Spleen (tissue), 11 donors: Measurements from ENCODE around the gene ATP2B2. TPM values are rescaled to one million over a fixed set of nuclear protein-coding genes. Genes with fewer than 3 reads are reported as not detected.

ENCODE experiments used
- DNase-seq: peaks from one replicate; pipeline ENCODE4 v3.0.0-alpha.2; 2020
- H3K27ac ChIP-seq, 8 donors: fragments of 200-600 bp; sonication (generic) in 7 of 8; 1 replicate in 4 of 8; 2 replicates in 4 of 8; pipeline versions ENCODE4 v1.5.0 to v1.8.0; 2016 to 2021; ENCODE audit warnings: inconsistent platforms in 4 of 8, mild to moderate bottlenecking in 4 of 8, moderate library complexity in 1 of 8
- H3K27me3 ChIP-seq, 7 donors: fragments of 200-600 bp; sonication (generic) in 6 of 7; replicated peaks in 1 of 7; 1 replicate in 4 of 7; 2 replicates in 3 of 7; pipeline versions ENCODE4 v1.5.0 to v1.8.0; 2016 to 2021; ENCODE audit warnings: inconsistent platforms in 3 of 7, mild to moderate bottlenecking in 1 of 7
- H3K36me3 ChIP-seq, 6 donors: fragments of 200-600 bp; sonication (generic) in 5 of 6; 1 replicate in 4 of 6; 2 replicates in 2 of 6; pipeline versions ENCODE4 v1.5.0 to v1.8.0; 2016 to 2021; ENCODE audit warnings: inconsistent platforms in 2 of 6
- H3K4me1 ChIP-seq, 6 donors: fragments of 200-600 bp; sonication (generic) in 5 of 6; 1 replicate in 3 of 6; 2 replicates in 3 of 6; pipeline versions ENCODE4 v1.5.0 to v1.8.0; 2016 to 2021; ENCODE audit warnings: inconsistent platforms in 3 of 6
- H3K4me3 ChIP-seq, 8 donors: fragments of 200-600 bp; sonication (generic) in 7 of 8; 1 replicate in 4 of 8; 2 replicates in 4 of 8; pipeline versions ENCODE4 v1.5.0 to v1.8.0; 2016 to 2021; ENCODE audit warnings: inconsistent platforms in 4 of 8, mild to moderate bottlenecking in 4 of 8, moderate library complexity in 2 of 8
- H3K9me3 ChIP-seq, 8 donors: fragments of 200-600 bp; sonication (generic) in 7 of 8; 1 replicate in 4 of 8; 2 replicates in 4 of 8; pipeline versions ENCODE4 v1.5.0 to v1.8.0; 2016 to 2021; ENCODE audit warnings: inconsistent platforms in 4 of 8
- POLR2A ChIP-seq, 3 donors: fragments of 450-650 bp; IDR thresholded peaks; one replicate each; pipeline ENCODE4 v1.5.1; 2017; ENCODE audit warnings: antibody characterized with exemption in 3 of 3, mild to moderate bottlenecking in 1 of 3
- POLR2AphosphoS5 ChIP-seq, 3 donors: sonication (generic); formaldehyde crosslinking; IDR thresholded peaks; one replicate each; pipeline ENCODE4 v1.5.1; 2017; ENCODE audit warnings: antibody characterized with exemption in 3 of 3
- WGBS, 5 donors: extraction: QIAGEN DNeasy Blood & Tissue Kit in 3 of 5; methylation state at CpG; one replicate each; pipeline versions ENCODE4 v1.1.5 to v1.1.7; 2013 to 2018; 5-methylcytosine and 5-hydroxymethylcytosine counted together
- intact Hi-C: fragments of 100-400 bp; cut with DNase I; formaldehyde crosslinking; loops from one replicate; pipeline ENCODE4 v1.15.0; 2023; ENCODE audit warnings: low total_unique reads
- polyA plus RNA-seq, 3 donors: library from polyadenylated mRNA; stranded (reverse); fragments of 200-250 nt; gene quantifications; one replicate each; pipeline ENCODE4 v1.2.1, GENCODE V29; 2013
- total RNA-seq, 7 donors: library from RNA; depleted of rRNA in 3 of 7; stranded (reverse); fragments of >200 nt in 3 of 7; fragmentation: NEBNext Ultra II Directional in 4 of 7; extraction: Animal tissue kit (Norgen Biotek cat#: 25700) in 4 of 7; gene quantifications; one replicate each; pipeline versions ENCODE4 v1.1.0 to v1.2.1, GENCODE V29; 2016 to 2021
- TF ChIP-seq, protein P1 (sequence below), 11 experiments: fragments of 200-600 bp in 7 of 11; fragments of 450-650 bp in 4 of 11; sonication (generic) in 4 of 11; IDR thresholded peaks in 8 of 11; conservative IDR thresholded peaks in 3 of 11; 1 replicate in 7 of 11; 2 replicates in 4 of 11; pipeline versions ENCODE4 v1.4.0 to v1.8.0; 2016 to 2021; ENCODE audit warnings: antibody characterized with exemption in 11 of 11, inconsistent platforms in 4 of 11, mild to moderate bottlenecking in 1 of 11
- donor health status: healthy with polysubstance abuse.
- donor health status: DM: no; HTN: no; CAD: no; lungs with moderate emphysema.
- donor health status: DM: no; HTN: no; CAD: no.
- donor health status: Bipolar disorder and iron deficiency.
- donor health status: healthy.
- donor health status: DM: no; HTN: no; CAD: no.
- donor health status: DM: yes; HTN: yes; CAD: no.

ATP2B2 gene
- total and polyA plus RNA-seq, 10 donors: 0.02 to 1.5 (median 0.24) TPM; not detected in 2

DNA sequence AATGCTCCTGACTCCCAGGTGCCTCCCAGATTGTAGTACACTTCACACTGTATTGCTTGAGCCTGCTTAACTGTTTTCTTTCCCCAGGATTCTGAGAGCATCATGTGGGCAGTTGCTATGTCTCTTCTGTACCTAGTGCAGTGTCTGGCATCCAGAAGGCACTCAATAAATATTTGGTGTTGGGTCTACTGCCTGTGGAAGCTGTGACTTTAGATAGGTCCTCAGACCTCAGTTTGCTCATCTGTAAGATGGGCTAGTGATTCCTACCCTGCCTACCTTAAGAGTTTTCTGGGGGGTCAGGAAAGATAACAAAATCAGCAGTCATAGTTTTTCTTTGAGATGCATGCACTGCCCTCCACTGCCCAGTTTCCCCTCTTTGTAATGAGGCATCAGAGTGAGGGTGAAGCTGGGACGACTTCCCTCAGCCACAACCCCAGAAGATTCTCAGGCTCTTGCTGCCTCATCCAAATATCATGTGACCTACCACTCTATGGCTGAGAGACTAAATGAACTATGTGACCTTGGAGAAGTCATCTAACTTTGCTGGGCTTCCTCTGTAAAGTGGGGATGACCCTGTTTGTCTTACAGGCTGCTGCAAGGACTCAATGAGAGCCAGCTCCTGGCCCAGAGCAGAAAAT is 50.4 kb downstream of the ATP2B2 start:
- H3K27ac ChIP-seq: no peak overlapping the region
- no peaks in the 10 kb centered on the region for H3K36me3 ChIP-seq
- no peaks in the 10 kb centered on the region for H3K9me3 ChIP-seq
- TF ChIP-seq POLR2A (IDR thresholded peaks at IDR 0.05): no peak
- TF ChIP-seq, protein P1, sequence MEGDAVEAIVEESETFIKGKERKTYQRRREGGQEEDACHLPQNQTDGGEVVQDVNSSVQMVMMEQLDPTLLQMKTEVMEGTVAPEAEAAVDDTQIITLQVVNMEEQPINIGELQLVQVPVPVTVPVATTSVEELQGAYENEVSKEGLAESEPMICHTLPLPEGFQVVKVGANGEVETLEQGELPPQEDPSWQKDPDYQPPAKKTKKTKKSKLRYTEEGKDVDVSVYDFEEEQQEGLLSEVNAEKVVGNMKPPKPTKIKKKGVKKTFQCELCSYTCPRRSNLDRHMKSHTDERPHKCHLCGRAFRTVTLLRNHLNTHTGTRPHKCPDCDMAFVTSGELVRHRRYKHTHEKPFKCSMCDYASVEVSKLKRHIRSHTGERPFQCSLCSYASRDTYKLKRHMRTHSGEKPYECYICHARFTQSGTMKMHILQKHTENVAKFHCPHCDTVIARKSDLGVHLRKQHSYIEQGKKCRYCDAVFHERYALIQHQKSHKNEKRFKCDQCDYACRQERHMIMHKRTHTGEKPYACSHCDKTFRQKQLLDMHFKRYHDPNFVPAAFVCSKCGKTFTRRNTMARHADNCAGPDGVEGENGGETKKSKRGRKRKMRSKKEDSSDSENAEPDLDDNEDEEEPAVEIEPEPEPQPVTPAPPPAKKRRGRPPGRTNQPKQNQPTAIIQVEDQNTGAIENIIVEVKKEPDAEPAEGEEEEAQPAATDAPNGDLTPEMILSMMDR (IDR thresholded peaks at IDR 0.05 in 8 of 11, conservative IDR thresholded peaks at IDR 0.05 in 3 of 11): no peak
- TF ChIP-seq POLR2AphosphoS5 (IDR thresholded peaks at IDR 0.05): no peak
- H3K4me1 ChIP-seq: peaks cover 0 to 6% (median 0%) of the 10 kb centered on the region in 6 donors
- no peak for DNase-seq
- intact Hi-C loops: no loop called here
- H3K27me3 ChIP-seq: peaks cover 0 to 11% (median 0%) of the 10 kb centered on the region in 7 donors
- 0 to 43% (median 0%) methylated on average over 1 of the region's 1 CpG for WGBS, 5 donors
- no peak overlapping the region for H3K4me3 ChIP-seq

DNA sequence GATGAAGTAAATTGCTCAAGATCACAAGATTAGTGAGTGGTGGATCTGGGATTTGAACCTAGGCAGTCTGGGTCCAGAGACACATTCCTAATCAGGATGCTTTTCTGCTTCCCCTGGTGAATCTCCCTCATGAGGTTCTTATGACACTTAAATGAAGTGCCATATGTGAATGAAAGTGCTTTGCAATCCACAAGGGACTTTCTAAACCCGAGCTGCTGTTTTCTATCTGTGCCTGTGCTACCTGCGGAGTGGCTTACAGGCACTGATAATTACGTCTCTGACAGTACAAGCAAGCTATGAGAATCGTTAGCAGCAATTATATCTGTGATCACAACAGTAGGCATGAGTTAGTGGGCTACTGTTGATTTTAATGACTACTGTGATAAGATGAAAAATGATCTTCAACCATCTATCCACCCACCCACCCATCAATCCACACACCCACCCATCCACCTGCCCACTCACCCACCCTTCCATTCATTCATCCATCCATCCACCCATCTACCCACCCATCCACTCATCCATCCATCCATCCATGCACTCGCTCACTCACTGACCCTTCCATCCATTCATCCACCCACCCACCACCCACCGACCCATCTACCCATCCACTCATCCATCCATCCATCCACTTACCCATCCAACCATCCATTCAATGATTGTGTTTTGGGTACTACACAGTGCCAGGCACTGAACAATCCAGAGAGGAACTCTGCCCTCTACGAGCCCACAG is 51.8 kb downstream of the ATP2B2 start:
- no peak for DNase-seq
- Histone ChIP-seq H3K36me3 (no peaks in the 10 kb centered on the region), H3K27me3 (peaks cover 0 to 18% (median 0%) of the 10 kb centered on the region in 7 donors), H3K27ac (no peak overlapping the region), H3K4me1 (peaks cover 0 to 6% (median 0%) of the 10 kb centered on the region in 6 donors), H3K9me3 (no peaks in the 10 kb centered on the region), H3K4me3 (no peak overlapping the region)
- no peak for TF ChIP-seq POLR2A (IDR thresholded peaks at IDR 0.05)
- no peak for TF ChIP-seq POLR2AphosphoS5 (IDR thresholded peaks at IDR 0.05)
- TF ChIP-seq, protein P1 (IDR thresholded peaks at IDR 0.05 in 8 of 11, conservative IDR thresholded peaks at IDR 0.05 in 3 of 11): no peak
- intact Hi-C loops: no loop called here
- 58 to 72% (median 63%) methylated on average over 7 of the region's 7 CpGs for WGBS, 5 donors

DNA sequence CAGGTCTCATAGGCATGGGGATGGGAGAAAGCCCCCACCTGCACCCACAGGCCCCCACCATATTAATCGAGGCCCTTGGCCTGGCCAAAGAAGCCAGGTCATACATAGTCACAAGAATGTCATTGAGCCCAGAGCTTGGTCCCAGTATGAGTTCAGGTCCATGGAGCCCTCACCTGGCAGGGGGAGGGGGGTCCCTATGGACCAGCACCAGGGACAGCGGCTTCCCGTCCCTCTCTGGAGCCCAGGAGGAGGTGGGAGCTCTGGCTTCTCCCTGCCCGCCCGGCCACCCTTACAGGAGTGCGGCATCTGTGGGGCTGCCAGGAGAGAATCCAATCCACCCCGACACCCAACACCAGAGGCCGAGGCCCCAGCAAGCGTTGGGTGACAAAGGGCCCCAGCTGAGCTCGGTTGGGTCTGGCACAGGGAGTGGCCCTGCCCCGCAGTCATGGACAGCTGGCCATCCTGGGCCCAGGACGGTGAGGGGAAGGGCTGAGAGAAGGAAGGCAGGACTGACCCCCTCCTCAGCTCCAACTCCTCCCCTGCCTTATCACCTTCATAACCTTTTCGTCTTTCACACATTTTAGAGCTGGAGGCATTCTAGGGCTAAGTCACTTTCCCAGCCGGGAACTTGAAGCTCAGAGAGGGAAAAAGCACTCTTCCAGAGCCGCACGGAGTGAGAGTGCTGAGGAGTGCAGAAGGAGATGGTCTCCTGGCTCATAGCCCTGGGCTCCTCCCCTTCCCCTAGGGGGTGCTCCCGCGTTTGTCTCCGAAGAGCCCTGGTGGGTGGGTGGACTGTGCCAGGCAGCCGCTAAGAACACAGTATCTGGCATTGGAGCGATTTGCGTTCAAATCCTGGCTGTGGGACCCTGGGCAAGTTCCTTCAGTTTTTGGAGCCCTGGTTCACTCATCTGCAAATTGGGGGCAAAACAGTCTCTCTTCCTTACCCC is 54.6 kb downstream of the ATP2B2 start:
- WGBS, 5 donors: 56 to 61% (median 58%) methylated on average over 22 of the region's 22 CpGs
- no peaks in the 10 kb centered on the region for H3K4me1 ChIP-seq
- no peak overlapping the region for H3K27ac ChIP-seq
- TF ChIP-seq, protein P1 (IDR thresholded peaks at IDR 0.05 in 8 of 11, conservative IDR thresholded peaks at IDR 0.05 in 3 of 11): no peak
- TF ChIP-seq POLR2AphosphoS5 (IDR thresholded peaks at IDR 0.05) (no peak), POLR2A (IDR thresholded peaks at IDR 0.05) (no peak)
- H3K36me3 ChIP-seq: no peaks in the 10 kb centered on the region
- H3K4me3 ChIP-seq: no peak overlapping the region
- peak; percentile 72 for DNase-seq
- intact Hi-C loops: no loop called here
- H3K27me3 ChIP-seq: peaks cover 0 to 18% (median 0%) of the 10 kb centered on the region in 7 donors
- no peaks in the 10 kb centered on the region for H3K9me3 ChIP-seq
